WTC11 (cell line): ENCODE data around the gene ZNF423. TPM values are rescaled to one million over a fixed set of nuclear protein-coding genes. Genes with fewer than 3 reads are reported as not detected.

Experiments used
- ATAC-seq: fragments of 200-7000 bp; cut with Tn5 transposase; 2 replicates; pipeline ENCODE4 v1.10.0; 2021; ENCODE audit warnings: mild to moderate bottlenecking, moderate library complexity
- CTCF ChIA-PET: fragments of 300-600 bp; sonication (Branson Sonifier 250); formaldehyde crosslinking; loops from one replicate; lab custom pipeline; 2021; ENCODE audit warnings: antibody characterized with exemption; lab: Charles Lee
- POLR2A ChIA-PET: fragments of 350-600 bp; sonication (Branson Sonifier 250); formaldehyde crosslinking; loops from one replicate; lab custom pipeline; 2021; ENCODE audit warnings: antibody characterized with exemption; lab: Charles Lee
- DNase-seq: peaks from one replicate; pipeline ENCODE4 v3.0.0; 2021; ENCODE audit warnings: low spot score
- H3K27ac Mint-ChIP-seq: 2 replicates; pipeline ENCODE4 v1.8.0; 2021; ENCODE audit warnings: mixed read lengths
- H3K27me3 Mint-ChIP-seq: 2 replicates; pipeline ENCODE4 v1.8.0; 2021; ENCODE audit warnings: low read depth, mild to moderate bottlenecking, moderate library complexity, mixed read lengths
- H3K36me3 Mint-ChIP-seq: 2 replicates; pipeline ENCODE4 v1.8.0; 2021; ENCODE audit warnings: mixed read lengths
- H3K4me1 Mint-ChIP-seq: 2 replicates; pipeline ENCODE4 v1.8.0; 2022; ENCODE audit warnings: mixed read lengths
- H3K4me3 Mint-ChIP-seq: 2 replicates; pipeline ENCODE4 v1.8.0; 2021; ENCODE audit warnings: mild to moderate bottlenecking, moderate library complexity, mixed read lengths
- H3K9me3 Mint-ChIP-seq: 2 replicates; pipeline ENCODE4 v1.8.0; 2021; ENCODE audit warnings: mixed read lengths
- FOXK1 ChIP-seq: sonication (generic); formaldehyde crosslinking; IDR thresholded peaks from 2 replicates; pipeline ENCODE4 v1.8.0; 2022; ENCODE audit warnings: mild to moderate bottlenecking, moderate library complexity, missing genetic modification reagents
- GRHL2 ChIP-seq: fragments of 250-450 bp; sonication (Bioruptor Pico); IDR thresholded peaks from 2 replicates; pipeline ENCODE4 v1.8.0; 2022; ENCODE audit warnings: mild to moderate bottlenecking, moderate library complexity; ENCODE audit not compliant: insufficient replicate concordance, severe bottlenecking
- KAT7 ChIP-seq: sonication (generic); formaldehyde crosslinking; IDR thresholded peaks from 2 replicates; pipeline ENCODE4 v1.8.1; 2023; ENCODE audit warnings: missing genetic modification reagents, mild to moderate bottlenecking, borderline replicate concordance
- MYBL2 ChIP-seq: sonication (generic); formaldehyde crosslinking; IDR thresholded peaks from 2 replicates; pipeline ENCODE4 v1.8.1; 2023; ENCODE audit warnings: mild to moderate bottlenecking, moderate library complexity, missing genetic modification reagents
- NFYB ChIP-seq: sonication (generic); formaldehyde crosslinking; conservative IDR thresholded peaks from 2 replicates; pipeline ENCODE4 v1.8.0; 2022; ENCODE audit warnings: low read depth, missing genetic modification reagents
- NR2C2 ChIP-seq: sonication (generic); formaldehyde crosslinking; IDR thresholded peaks from 2 replicates; pipeline ENCODE4 v1.8.0; 2022; ENCODE audit warnings: mild to moderate bottlenecking, missing genetic modification reagents
- SMAD3 ChIP-seq: sonication (generic); formaldehyde crosslinking; IDR thresholded peaks from 2 replicates; pipeline ENCODE4 v1.8.0; 2022; ENCODE audit warnings: missing genetic modification reagents, mild to moderate bottlenecking, borderline replicate concordance
- SMAD4 ChIP-seq: sonication (generic); formaldehyde crosslinking; IDR thresholded peaks from 2 replicates; pipeline ENCODE4 v1.8.0; 2022; ENCODE audit warnings: mild to moderate bottlenecking, missing genetic modification reagents
- TEAD1 ChIP-seq: sonication (generic); formaldehyde crosslinking; IDR thresholded peaks from 2 replicates; pipeline ENCODE4 v1.8.0; 2022; ENCODE audit warnings: mild to moderate bottlenecking, missing genetic modification reagents
- TEAD4 ChIP-seq: sonication (generic); formaldehyde crosslinking; IDR thresholded peaks from 2 replicates; pipeline ENCODE4 v1.8.0; 2022; ENCODE audit warnings: mild to moderate bottlenecking, missing genetic modification reagents
- ZBTB21 ChIP-seq: sonication (generic); formaldehyde crosslinking; IDR thresholded peaks from 2 replicates; pipeline ENCODE4 v1.8.1; 2023; ENCODE audit warnings: mild to moderate bottlenecking, missing genetic modification reagents, borderline replicate concordance
- ZNF317 ChIP-seq: sonication (generic); formaldehyde crosslinking; IDR thresholded peaks from 2 replicates; pipeline ENCODE4 v1.8.1; 2023; ENCODE audit warnings: low read depth, mild to moderate bottlenecking, moderate library complexity, missing genetic modification reagents, borderline replicate concordance
- total RNA-seq: library from RNA; stranded (reverse); gene quantifications from 3 replicates; pipeline ENCODE4 v1.2.3, GENCODE V29; 2021
- TF ChIP-seq, protein P1 (sequence below): sonication (generic); formaldehyde crosslinking; IDR thresholded peaks from 2 replicates; pipeline ENCODE4 v1.8.0; 2023; ENCODE audit warnings: missing genetic modification reagents, mild to moderate bottlenecking, borderline replicate concordance
- TF ChIP-seq, protein P2 (sequence below): fragments of 250-450 bp; sonication (Bioruptor Pico); IDR thresholded peaks from 2 replicates; pipeline ENCODE4 v1.9.0; 2021; ENCODE audit warnings: mild to moderate bottlenecking, borderline replicate concordance
- TF ChIP-seq, protein P3 (sequence below): sonication (generic); formaldehyde crosslinking; IDR thresholded peaks from 2 replicates; pipeline ENCODE4 v1.8.1; 2022; ENCODE audit warnings: mild to moderate bottlenecking, missing genetic modification reagents, moderate library complexity, borderline replicate concordance
- TF ChIP-seq, protein P4 (sequence below): sonication (generic); formaldehyde crosslinking; IDR thresholded peaks from 2 replicates; pipeline ENCODE4 v1.8.1; 2023; ENCODE audit warnings: mild to moderate bottlenecking, missing genetic modification reagents
- TF ChIP-seq, protein P5 (sequence below): sonication (generic); formaldehyde crosslinking; IDR thresholded peaks from 2 replicates; pipeline ENCODE4 v1.8.0; 2022; ENCODE audit warnings: mild to moderate bottlenecking, missing genetic modification reagents
- TF ChIP-seq, protein P6 (sequence below): sonication (generic); formaldehyde crosslinking; IDR thresholded peaks from 2 replicates; pipeline ENCODE4 v1.8.0; 2022; ENCODE audit warnings: mild to moderate bottlenecking, missing genetic modification reagents
- TF ChIP-seq, protein P7 (sequence below): sonication (generic); formaldehyde crosslinking; IDR thresholded peaks from 2 replicates; pipeline ENCODE4 v1.8.1; 2022; ENCODE audit warnings: low read depth, mild to moderate bottlenecking, moderate library complexity, missing genetic modification reagents, borderline replicate concordance

The ZNF423 gene
- total RNA-seq, 1 experiment from 2014 or later = 38.8 TPM

DNA sequence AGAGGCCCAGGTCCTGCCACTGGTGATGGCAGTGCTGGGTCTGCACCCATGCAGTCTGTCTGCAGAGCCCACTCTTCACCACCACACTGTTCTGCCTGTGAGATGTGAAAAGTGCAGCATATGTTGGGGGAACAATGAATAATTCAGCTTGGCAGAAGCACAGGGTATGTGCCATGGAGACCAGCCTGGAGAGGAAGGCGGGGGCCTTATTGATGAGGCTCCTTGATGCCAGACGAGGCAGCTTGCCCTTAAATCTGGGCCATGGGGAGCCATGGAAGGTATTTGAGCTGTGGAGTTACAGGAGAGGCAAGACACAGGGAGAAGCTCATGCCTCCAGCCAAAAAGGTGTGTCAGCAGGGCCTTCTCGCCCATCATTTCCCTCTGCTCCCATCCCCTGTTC is 357.6 kb downstream of the ZNF423 start (continued):
- TF ChIP-seq, protein P1, sequence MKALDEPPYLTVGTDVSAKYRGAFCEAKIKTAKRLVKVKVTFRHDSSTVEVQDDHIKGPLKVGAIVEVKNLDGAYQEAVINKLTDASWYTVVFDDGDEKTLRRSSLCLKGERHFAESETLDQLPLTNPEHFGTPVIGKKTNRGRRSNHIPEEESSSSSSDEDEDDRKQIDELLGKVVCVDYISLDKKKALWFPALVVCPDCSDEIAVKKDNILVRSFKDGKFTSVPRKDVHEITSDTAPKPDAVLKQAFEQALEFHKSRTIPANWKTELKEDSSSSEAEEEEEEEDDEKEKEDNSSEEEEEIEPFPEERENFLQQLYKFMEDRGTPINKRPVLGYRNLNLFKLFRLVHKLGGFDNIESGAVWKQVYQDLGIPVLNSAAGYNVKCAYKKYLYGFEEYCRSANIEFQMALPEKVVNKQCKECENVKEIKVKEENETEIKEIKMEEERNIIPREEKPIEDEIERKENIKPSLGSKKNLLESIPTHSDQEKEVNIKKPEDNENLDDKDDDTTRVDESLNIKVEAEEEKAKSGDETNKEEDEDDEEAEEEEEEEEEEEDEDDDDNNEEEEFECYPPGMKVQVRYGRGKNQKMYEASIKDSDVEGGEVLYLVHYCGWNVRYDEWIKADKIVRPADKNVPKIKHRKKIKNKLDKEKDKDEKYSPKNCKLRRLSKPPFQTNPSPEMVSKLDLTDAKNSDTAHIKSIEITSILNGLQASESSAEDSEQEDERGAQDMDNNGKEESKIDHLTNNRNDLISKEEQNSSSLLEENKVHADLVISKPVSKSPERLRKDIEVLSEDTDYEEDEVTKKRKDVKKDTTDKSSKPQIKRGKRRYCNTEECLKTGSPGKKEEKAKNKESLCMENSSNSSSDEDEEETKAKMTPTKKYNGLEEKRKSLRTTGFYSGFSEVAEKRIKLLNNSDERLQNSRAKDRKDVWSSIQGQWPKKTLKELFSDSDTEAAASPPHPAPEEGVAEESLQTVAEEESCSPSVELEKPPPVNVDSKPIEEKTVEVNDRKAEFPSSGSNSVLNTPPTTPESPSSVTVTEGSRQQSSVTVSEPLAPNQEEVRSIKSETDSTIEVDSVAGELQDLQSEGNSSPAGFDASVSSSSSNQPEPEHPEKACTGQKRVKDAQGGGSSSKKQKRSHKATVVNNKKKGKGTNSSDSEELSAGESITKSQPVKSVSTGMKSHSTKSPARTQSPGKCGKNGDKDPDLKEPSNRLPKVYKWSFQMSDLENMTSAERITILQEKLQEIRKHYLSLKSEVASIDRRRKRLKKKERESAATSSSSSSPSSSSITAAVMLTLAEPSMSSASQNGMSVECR (CRISPR knock-in tag) = no peak
- no peak for TF ChIP-seq NFYB (CRISPR knock-in tag)
- TF ChIP-seq ZNF317 (CRISPR knock-in tag) = no peak
- TF ChIP-seq TEAD1 (CRISPR knock-in tag) = no peak
- no peak for TF ChIP-seq KAT7 (CRISPR knock-in tag)
- TF ChIP-seq NR2C2 (CRISPR knock-in tag) = no peak
- no peak for TF ChIP-seq TEAD4 (CRISPR knock-in tag)

DNA sequence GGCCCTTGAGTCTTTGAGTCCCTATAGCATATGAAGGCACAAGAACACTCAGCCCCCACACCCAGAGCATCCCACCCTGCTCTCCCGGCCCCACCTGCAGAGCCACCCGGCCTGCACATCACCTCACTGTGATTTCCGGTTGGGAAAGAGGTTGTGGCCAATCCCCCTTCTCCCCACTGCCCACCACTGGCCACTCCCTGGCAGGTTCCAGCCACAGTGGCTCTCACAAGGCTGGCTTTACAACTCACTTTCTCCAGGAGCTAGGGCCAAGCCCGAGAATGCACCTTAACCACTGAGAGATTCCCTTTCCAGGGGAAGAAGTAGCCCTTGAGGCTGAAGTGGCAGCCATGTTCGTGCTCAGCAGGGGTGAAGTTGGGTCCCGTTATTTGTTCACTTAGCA is 358.4 kb downstream of the ZNF423 start:
- Mint-ChIP-seq H3K4me3 (no peak overlapping the region), H3K27ac (no peak overlapping the region), H3K36me3 (no peaks in the 10 kb centered on the region), H3K27me3 (no peaks in the 10 kb centered on the region), H3K9me3 (no peaks in the 10 kb centered on the region), H3K4me1 (peaks cover 3% of the 10 kb centered on the region; the same call in 1 of the 2 replicates)
- ATAC-seq (no peak), DNase-seq (no peak)
- ChIA-PET CTCF (interaction anchor here (0.5 to 0.6 kb wide), 2 partner anchors 242 to 551 kb away, joined by 3 read pairs; no protein-coding TSS in a partner anchor), POLR2A (no interaction called here)
- TF ChIP-seq FOXK1 (CRISPR knock-in tag) (no peak), ZNF317 (CRISPR knock-in tag) (no peak), MYBL2 (no peak), SMAD4 (CRISPR knock-in tag) (no peak), NFYB (CRISPR knock-in tag) (no peak), GRHL2 (no peak), ZBTB21 (no peak), SMAD3 (no peak)
- TF ChIP-seq, protein P2, sequence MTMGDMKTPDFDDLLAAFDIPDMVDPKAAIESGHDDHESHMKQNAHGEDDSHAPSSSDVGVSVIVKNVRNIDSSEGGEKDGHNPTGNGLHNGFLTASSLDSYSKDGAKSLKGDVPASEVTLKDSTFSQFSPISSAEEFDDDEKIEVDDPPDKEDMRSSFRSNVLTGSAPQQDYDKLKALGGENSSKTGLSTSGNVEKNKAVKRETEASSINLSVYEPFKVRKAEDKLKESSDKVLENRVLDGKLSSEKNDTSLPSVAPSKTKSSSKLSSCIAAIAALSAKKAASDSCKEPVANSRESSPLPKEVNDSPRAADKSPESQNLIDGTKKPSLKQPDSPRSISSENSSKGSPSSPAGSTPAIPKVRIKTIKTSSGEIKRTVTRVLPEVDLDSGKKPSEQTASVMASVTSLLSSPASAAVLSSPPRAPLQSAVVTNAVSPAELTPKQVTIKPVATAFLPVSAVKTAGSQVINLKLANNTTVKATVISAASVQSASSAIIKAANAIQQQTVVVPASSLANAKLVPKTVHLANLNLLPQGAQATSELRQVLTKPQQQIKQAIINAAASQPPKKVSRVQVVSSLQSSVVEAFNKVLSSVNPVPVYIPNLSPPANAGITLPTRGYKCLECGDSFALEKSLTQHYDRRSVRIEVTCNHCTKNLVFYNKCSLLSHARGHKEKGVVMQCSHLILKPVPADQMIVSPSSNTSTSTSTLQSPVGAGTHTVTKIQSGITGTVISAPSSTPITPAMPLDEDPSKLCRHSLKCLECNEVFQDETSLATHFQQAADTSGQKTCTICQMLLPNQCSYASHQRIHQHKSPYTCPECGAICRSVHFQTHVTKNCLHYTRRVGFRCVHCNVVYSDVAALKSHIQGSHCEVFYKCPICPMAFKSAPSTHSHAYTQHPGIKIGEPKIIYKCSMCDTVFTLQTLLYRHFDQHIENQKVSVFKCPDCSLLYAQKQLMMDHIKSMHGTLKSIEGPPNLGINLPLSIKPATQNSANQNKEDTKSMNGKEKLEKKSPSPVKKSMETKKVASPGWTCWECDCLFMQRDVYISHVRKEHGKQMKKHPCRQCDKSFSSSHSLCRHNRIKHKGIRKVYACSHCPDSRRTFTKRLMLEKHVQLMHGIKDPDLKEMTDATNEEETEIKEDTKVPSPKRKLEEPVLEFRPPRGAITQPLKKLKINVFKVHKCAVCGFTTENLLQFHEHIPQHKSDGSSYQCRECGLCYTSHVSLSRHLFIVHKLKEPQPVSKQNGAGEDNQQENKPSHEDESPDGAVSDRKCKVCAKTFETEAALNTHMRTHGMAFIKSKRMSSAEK (CRISPR knock-in tag) = no peak
- TF ChIP-seq, protein P3, sequence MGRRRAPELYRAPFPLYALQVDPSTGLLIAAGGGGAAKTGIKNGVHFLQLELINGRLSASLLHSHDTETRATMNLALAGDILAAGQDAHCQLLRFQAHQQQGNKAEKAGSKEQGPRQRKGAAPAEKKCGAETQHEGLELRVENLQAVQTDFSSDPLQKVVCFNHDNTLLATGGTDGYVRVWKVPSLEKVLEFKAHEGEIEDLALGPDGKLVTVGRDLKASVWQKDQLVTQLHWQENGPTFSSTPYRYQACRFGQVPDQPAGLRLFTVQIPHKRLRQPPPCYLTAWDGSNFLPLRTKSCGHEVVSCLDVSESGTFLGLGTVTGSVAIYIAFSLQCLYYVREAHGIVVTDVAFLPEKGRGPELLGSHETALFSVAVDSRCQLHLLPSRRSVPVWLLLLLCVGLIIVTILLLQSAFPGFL (CRISPR knock-in tag) = no peak
- TF ChIP-seq, protein P4, sequence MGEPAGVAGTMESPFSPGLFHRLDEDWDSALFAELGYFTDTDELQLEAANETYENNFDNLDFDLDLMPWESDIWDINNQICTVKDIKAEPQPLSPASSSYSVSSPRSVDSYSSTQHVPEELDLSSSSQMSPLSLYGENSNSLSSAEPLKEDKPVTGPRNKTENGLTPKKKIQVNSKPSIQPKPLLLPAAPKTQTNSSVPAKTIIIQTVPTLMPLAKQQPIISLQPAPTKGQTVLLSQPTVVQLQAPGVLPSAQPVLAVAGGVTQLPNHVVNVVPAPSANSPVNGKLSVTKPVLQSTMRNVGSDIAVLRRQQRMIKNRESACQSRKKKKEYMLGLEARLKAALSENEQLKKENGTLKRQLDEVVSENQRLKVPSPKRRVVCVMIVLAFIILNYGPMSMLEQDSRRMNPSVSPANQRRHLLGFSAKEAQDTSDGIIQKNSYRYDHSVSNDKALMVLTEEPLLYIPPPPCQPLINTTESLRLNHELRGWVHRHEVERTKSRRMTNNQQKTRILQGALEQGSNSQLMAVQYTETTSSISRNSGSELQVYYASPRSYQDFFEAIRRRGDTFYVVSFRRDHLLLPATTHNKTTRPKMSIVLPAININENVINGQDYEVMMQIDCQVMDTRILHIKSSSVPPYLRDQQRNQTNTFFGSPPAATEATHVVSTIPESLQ (CRISPR knock-in tag) = no peak
- TF ChIP-seq, protein P5, sequence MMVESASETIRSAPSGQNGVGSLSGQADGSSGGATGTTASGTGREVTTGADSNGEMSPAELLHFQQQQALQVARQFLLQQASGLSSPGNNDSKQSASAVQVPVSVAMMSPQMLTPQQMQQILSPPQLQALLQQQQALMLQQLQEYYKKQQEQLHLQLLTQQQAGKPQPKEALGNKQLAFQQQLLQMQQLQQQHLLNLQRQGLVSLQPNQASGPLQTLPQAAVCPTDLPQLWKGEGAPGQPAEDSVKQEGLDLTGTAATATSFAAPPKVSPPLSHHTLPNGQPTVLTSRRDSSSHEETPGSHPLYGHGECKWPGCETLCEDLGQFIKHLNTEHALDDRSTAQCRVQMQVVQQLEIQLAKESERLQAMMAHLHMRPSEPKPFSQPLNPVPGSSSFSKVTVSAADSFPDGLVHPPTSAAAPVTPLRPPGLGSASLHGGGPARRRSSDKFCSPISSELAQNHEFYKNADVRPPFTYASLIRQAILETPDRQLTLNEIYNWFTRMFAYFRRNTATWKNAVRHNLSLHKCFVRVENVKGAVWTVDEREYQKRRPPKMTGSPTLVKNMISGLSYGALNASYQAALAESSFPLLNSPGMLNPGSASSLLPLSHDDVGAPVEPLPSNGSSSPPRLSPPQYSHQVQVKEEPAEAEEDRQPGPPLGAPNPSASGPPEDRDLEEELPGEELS = no peak
- TF ChIP-seq, protein P6, sequence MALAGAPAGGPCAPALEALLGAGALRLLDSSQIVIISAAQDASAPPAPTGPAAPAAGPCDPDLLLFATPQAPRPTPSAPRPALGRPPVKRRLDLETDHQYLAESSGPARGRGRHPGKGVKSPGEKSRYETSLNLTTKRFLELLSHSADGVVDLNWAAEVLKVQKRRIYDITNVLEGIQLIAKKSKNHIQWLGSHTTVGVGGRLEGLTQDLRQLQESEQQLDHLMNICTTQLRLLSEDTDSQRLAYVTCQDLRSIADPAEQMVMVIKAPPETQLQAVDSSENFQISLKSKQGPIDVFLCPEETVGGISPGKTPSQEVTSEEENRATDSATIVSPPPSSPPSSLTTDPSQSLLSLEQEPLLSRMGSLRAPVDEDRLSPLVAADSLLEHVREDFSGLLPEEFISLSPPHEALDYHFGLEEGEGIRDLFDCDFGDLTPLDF (CRISPR knock-in tag) = no peak
- TF ChIP-seq, protein P7, sequence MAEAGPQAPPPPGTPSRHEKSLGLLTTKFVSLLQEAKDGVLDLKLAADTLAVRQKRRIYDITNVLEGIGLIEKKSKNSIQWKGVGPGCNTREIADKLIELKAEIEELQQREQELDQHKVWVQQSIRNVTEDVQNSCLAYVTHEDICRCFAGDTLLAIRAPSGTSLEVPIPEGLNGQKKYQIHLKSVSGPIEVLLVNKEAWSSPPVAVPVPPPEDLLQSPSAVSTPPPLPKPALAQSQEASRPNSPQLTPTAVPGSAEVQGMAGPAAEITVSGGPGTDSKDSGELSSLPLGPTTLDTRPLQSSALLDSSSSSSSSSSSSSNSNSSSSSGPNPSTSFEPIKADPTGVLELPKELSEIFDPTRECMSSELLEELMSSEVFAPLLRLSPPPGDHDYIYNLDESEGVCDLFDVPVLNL = no peak
